HepG2 (cell line): ENCODE results near the gene CCS. TPM values are rescaled to one million over a fixed set of nuclear protein-coding genes. Genes with fewer than 3 reads are reported as not detected.

Experiments used
- ARID5B ChIP-seq: IDR thresholded peaks from 2 replicates; pipeline ENCODE4 v1.4.0; 2020; ENCODE audit warnings: mild to moderate bottlenecking, missing genetic modification reagents
- IRF2 ChIP-seq: IDR thresholded peaks from 2 replicates; pipeline ENCODE4 v1.6.1; 2018; ENCODE audit warnings: missing genetic modification reagents, missing compliant biosample characterization
- KLF12 ChIP-seq: sonication (generic); formaldehyde crosslinking; IDR thresholded peaks from 2 replicates; pipeline ENCODE4 v1.4.0; 2020; ENCODE audit warnings: missing genetic modification reagents, borderline replicate concordance
- RBM39 ChIP-seq: fragments of 200-400 bp; formaldehyde crosslinking; IDR thresholded peaks from one replicate; pipeline ENCODE4 v1.6.1; 2018; ENCODE audit warnings: antibody characterized with exemption, mild to moderate bottlenecking, low read depth, low read length; ENCODE audit not compliant: poor library complexity, severe bottlenecking
- RNF2 ChIP-seq: fragments of 450-650 bp; conservative IDR thresholded peaks from 2 replicates; pipeline ENCODE4 v1.6.1; 2016; ENCODE audit warnings: low read depth
- SUZ12 ChIP-seq: fragments of 150-350 bp; IDR thresholded peaks from 2 replicates; pipeline ENCODE4 v1.6.1; 2014; ENCODE audit warnings: low read depth, low read length
- THAP11 ChIP-seq: IDR thresholded peaks from 2 replicates; pipeline ENCODE4 v1.6.1; 2016; ENCODE audit warnings: missing biosample characterization, missing genetic modification reagents
- ZBTB46 ChIP-seq: sonication (generic); formaldehyde crosslinking; IDR thresholded peaks from 2 replicates; pipeline ENCODE4 v1.4.0; 2020; ENCODE audit warnings: mild to moderate bottlenecking, missing genetic modification reagents, borderline replicate concordance
- ZNF253 ChIP-seq: sonication (generic); formaldehyde crosslinking; IDR thresholded peaks from 2 replicates; pipeline ENCODE4 v1.8.0; 2022; ENCODE audit warnings: mild to moderate bottlenecking, missing genetic modification reagents, borderline replicate concordance
- ZNF276 ChIP-seq: sonication (generic); formaldehyde crosslinking; IDR thresholded peaks from 2 replicates; pipeline ENCODE4 v1.4.0; 2020; ENCODE audit warnings: mild to moderate bottlenecking, low read depth, missing genetic modification reagents
- ZNF296 ChIP-seq: sonication (generic); formaldehyde crosslinking; conservative IDR thresholded peaks from 2 replicates; pipeline ENCODE4 v1.5.0; 2020; ENCODE audit warnings: mild to moderate bottlenecking, missing genetic modification reagents
- ZNF407 ChIP-seq: sonication (generic); formaldehyde crosslinking; IDR thresholded peaks from one replicate; pipeline ENCODE4 v1.5.1; 2020; ENCODE audit warnings: mild to moderate bottlenecking, missing genetic modification reagents; ENCODE audit errors: not compliant biosample characterization
- ZNF543 ChIP-seq: sonication (generic); formaldehyde crosslinking; IDR thresholded peaks from 2 replicates; pipeline ENCODE4 v1.4.0; 2020; ENCODE audit warnings: mild to moderate bottlenecking, missing genetic modification reagents
- polyA plus RNA-seq, 8 experiments: library from polyadenylated mRNA; depleted of rRNA in 3 of 8; stranded (reverse) in 7 of 8; unstranded in 1 of 8; fragments of >200 nt; fragmentation: Illumina TruSeq in 4 of 8; extraction: Trizol in 4 of 8; gene quantifications; 2 replicates each; pipeline versions ENCODE4 v1.2.1 to v1.2.3, GENCODE V29; 2011 to 2016; ENCODE audit warnings: low read depth in 4 of 8, missing spikeins in 1 of 8, mixed read lengths in 1 of 8; ENCODE audit not compliant: insufficient read depth in 1 of 8
- total RNA-seq, 5 experiments: library from RNA; depleted of rRNA; stranded (reverse); fragments of >200 nt; fragmentation: Illumina TruSeq; extraction: Trizol; gene quantifications; 2 replicates each; pipeline ENCODE4 v1.2.3, GENCODE V29; 2016; ENCODE audit warnings: low read depth in 1 of 5

CCS gene
- total and polyA plus RNA-seq, 2 of the 13 experiments (the other 11 are each of a cell fraction or from before 2014, with no cell fraction given): 25.4 to 44.6 TPM

GRCh38 chr11:66545701-66546367, 47.2 kb upstream of the CCS start, which contains the start of gene ZDHHC24 (continued):
- TF ChIP-seq ZNF253 (CRISPR knock-in tag): no peak
- no peak for TF ChIP-seq ZBTB46
- no peak for TF ChIP-seq ZNF296 (CRISPR knock-in tag)
- TF ChIP-seq ZNF276: no peak
- TF ChIP-seq RBM39: peak; percentile 75
- TF ChIP-seq IRF2 (CRISPR knock-in tag): no peak
- TF ChIP-seq ZNF543 (CRISPR knock-in tag): no peak
- peak; percentile 62; the same call in 1 of the 2 replicates for TF ChIP-seq KLF12
- TF ChIP-seq SUZ12: no peak
- peak; percentile 44; the same call in 1 of the 2 replicates for TF ChIP-seq ARID5B (CRISPR knock-in tag)
- TF ChIP-seq THAP11 (CRISPR knock-in tag): peak; percentile 78
- peak; percentile 88 for TF ChIP-seq ZNF407 (CRISPR knock-in tag)
- TF ChIP-seq RNF2: peak; percentile 65
